ENCODE results near the gene ENTPD1. TPM values are rescaled to one million over a fixed set of nuclear protein-coding genes. Genes with fewer than 3 reads are reported as not detected.

The ENTPD1 gene
- total RNA-seq, 1 donor from 2014 or later: 20.4 TPM

GRCh38 chr10:95819620-95820329 is 63.8 kb downstream of the ENTPD1 start:
- intact Hi-C loops (cut with micrococcal nuclease): no loop called here

- intact Hi-C loops (cut with micrococcal nuclease): no loop called here
These were observed 64.4 kb downstream of the ENTPD1 start for GRCh38 chr10:95820363-95820762.

DNA sequence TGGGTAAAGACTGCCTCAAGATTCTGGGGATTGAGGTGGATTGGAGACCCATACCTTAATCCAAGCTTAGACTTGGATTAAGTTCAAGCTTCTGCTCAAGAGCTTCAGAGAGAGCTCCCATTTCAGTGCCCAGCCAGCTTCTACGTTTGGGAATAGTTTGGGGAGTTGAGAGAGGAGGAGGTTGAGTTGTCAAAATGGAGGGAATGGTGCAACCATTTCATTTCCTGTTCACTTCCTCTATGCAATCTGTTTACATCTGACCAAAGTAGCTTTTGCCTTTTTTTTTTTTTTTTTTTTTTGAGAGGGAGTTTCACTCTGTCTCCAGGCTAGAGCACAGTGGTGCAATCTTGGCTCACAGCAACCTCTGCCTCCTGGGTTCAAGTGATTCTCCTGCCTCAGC is 65.8 kb downstream of the ENTPD1 start:
- intact Hi-C loops (cut with micrococcal nuclease): loop anchor here (1.0 kb wide), 1 partner anchor 11 kb away; no protein-coding TSS in a partner anchor

DNA sequence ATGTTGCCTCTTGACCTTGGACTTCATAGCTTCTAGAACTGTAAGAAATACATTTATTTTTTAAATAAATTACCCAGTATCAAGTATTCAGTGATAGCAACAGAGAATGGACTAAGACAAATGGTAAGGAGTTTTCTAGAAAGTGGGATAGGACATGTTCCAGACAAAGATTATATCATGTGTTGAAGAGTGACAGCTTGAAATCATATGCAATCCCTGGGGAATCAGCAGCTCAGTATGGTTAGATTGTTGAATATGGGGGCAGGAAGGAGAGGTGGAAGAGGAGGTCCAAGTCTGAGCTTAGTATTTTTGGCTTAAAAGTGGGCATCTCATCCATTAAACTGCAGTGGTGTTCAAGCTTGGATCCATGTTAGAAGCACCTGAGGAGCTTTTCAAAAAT is 74.1 kb downstream of the ENTPD1 start:
- intact Hi-C loops (cut with micrococcal nuclease): no loop called here

DNA sequence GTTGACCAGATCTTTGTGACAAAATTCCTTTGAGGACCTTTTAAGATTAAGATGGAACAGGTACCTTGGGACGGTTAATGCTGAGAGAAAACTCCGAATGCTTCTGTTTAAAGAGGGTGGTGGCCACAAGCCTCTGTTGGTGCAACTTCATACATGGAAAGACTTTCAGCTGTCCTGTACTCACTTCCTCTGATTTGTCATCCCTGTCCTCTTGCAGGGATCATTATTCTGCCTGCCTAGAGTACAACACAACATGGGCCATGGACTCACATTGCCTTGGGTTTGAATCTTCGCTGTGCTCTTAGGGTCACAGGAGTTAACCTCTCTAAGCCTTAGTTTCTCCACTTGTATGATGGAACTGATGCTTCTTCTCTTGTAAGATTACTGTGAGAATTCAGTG is 75.1 kb downstream of the ENTPD1 start:
- intact Hi-C loops (cut with micrococcal nuclease): no loop called here

GRCh38 chr10:95831515-95831914 is 75.6 kb downstream of the ENTPD1 start:
- intact Hi-C loops (cut with micrococcal nuclease): no loop called here

DNA sequence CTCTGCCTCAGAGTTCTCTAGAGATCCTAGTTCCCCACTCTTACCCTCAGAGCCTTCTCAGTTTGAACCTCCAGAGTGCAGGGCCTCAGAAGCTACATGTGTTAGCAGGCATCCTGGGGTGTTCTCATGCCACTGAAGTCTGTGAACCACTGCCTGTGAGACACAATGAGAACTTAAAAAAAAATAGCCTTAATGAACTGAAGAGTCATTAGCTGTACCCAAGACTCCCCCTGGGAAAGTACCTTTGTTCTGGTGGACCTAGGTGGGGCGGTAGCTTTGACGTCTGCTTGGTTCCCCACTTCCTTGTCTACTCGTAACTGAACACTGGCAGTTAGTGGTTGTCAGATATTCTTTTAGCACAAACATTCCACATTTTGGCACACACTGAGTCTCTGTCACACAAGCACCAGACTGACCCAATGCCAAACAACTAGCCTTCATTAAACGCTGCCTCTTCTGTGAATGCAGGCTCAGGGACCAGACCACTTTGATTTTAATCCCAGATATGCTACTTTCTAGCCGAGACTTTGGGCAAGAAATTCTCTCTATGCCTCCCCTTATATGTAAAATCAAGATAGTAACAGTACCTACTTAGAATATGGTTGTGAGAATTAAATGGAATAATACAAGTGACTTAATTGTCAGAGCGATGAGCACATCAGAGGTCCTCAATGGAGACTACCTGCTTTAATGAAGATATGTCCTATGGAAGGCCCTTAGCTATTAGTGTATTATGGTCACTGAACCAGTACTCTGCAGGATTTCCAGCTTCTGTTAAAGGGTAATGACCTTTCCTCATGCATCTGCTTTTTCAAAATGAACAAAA is 76.5 kb downstream of the ENTPD1 start:
- intact Hi-C loops (cut with micrococcal nuclease): loop anchor here (1.0 to 2.0 kb wide), 7 partner anchors 9 to 298 kb away; partner anchors contain the start of gene ZNF518A

DNA sequence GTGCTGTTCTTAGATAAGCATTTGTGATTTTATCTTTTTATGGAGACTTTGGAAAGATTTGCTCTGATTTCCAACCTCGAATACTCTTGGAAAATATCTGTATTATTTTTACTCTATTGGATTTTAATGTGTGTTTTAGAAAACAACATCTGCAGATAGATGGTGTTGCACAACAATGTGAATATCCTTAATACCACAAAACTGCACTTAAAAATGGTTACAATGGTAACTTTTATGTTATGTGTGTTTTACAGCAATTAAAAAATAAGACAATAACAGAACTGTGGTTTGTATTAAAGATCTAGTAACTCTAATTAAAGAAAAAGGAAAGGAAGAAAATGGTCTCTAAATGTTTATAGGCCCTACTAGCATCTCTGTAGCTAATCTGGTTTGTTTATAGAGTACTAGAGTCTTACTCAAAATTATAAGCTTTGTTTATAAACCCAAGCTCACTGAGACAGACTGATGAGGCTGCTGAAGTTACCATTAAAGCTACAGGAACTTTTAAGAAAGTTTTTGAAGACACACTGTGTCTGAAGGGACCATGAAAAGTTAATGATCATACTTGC is 77.2 kb downstream of the ENTPD1 start:
- intact Hi-C loops (cut with micrococcal nuclease): loop anchor here (2.0 kb wide), 4 partner anchors 40 to 138 kb away; no protein-coding TSS in a partner anchor

GRCh38 chr10:95834406-95834805 is 78.4 kb downstream of the ENTPD1 start:
- intact Hi-C loops (cut with micrococcal nuclease): no loop called here

DNA sequence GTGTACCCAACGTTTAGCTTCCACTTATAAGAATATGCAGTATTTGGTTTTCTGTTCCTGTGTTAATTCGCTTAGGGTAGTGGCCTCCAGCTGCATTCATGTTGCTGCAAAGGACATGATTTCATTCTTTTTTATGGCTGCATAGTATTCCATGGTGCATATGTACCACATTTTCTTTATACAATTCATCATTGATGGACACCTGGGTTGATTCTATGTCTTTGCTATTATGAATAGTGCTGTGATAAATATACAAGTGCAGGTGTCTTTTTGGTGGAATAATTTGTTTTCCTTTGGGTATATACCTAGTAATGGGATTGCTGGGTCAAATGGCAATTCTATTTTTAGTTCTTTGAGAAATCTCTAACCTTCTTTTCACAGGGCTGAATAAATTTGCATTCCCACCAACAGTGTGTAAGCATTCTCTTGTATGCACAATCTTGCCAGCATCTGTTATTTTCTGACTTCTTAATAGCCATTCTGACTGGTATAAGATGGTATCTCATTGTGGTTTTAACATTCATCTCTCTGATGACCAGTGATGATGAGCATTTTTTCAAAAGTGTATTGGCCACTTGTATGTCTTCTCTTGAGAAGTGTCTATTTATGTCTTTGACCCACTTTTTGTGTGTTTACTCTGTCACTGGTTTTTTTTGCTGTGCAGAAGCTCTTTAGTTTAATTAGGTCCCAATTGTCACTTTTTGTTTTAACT is 79.3 kb downstream of the ENTPD1 start:
- intact Hi-C loops (cut with micrococcal nuclease): no loop called here

- intact Hi-C loops (cut with micrococcal nuclease): no loop called here
These were observed 79.9 kb downstream of the ENTPD1 start for GRCh38 chr10:95835911-95836310.

GRCh38 chr10:95836610-95837355 is 80.8 kb downstream of the ENTPD1 start:
- intact Hi-C loops (cut with micrococcal nuclease): no loop called here

DNA sequence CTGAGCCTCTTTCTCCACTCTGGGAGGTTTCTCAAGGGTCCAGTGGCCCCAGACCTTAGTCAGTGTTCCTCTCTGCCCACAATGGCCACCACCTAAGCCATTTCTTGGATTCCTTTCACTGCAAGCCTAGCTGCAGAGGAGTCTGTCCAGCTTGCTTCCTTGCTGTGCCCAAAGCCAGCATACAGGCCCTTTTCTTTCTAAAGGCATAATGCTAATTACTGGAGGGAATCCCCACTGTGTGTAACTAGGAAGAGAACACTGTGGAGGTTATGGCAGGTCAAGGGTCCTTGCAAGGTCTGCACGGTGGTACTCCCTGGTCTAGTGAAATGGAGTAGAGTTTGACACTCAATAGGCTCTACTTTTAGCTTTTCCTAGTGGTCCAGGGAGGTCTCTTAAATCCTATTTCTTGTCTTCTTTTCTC is 81.4 kb downstream of the ENTPD1 start:
- intact Hi-C loops (cut with micrococcal nuclease): no loop called here

GRCh38 chr10:95837783-95838182 is 81.8 kb downstream of the ENTPD1 start:
- intact Hi-C loops (cut with micrococcal nuclease): no loop called here

- intact Hi-C loops (cut with micrococcal nuclease): no loop called here
These were observed 84.2 kb downstream of the ENTPD1 start for GRCh38 chr10:95840121-95840520.

GRCh38 chr10:95840681-95841080 is 84.7 kb downstream of the ENTPD1 start:
- intact Hi-C loops (cut with micrococcal nuclease): loop anchor here (1.0 kb wide), 4 partner anchors 8 to 146 kb away; no protein-coding TSS in a partner anchor

DNA sequence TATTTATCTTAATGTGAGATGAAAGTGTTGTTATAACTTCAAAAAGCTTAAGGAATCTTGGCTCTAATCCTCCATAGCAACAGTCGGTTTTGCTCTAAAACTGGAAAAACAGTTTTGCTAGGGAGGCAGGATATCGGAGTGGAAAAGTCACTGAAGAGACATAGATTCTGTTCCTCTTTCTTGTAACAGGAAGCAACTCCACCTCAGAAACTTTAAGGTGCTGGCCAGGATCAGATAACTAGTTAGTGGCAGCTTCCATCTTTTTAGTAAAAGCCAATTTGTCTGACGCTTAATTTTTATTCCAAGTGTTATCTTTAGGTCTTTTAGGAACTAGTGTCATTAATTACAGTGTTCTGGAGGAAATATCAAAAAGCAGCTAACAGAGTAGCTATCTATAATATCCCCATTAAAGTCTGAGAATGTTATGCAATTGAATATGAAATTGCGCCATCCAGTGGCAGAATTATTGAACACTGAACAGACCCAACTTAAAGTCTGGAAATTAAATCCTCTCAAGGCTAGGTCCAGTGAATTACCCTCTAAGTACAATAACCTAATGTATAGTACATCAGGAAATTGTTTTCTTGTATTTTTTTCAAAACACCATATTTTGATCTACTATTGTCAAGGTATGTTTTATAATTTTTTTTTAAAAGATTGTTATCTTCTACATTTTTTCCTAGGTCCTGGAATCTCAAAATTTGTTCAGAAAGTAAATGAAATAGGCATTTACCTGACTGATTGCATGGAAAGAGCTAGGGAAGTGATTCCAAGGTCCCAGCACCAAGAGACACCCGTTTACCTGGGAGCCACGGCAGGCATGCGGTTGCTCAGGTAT is 85.9 kb downstream of the ENTPD1 start:
- intact Hi-C loops (cut with micrococcal nuclease): loop anchor here (1.0 kb wide), 4 partner anchors 10 to 148 kb away; no protein-coding TSS in a partner anchor

- intact Hi-C loops (cut with micrococcal nuclease): no loop called here
These were observed 89.4 kb downstream of the ENTPD1 start for GRCh38 chr10:95845411-95845810.

DNA sequence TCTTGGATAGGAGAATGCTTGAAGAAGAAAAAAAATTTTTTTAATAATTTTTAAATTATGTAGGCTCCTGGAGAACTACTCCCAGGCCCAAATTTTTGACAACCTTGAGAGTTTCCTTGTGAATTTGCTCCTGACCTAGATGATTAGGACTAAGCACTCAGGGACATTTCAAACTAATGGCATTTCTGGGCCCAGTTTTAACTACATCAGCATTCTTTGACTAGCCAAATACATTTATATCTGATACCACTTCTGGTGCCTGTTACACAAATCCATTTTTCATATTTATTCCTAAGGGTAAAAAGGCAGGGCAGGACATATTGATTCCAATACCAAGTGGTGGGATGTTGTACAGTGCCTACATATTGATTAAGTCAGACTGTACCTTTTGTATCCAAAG is 91.0 kb downstream of the ENTPD1 start:
- intact Hi-C loops (cut with micrococcal nuclease): no loop called here

- intact Hi-C loops (cut with micrococcal nuclease): no loop called here
These were observed 92.9 kb downstream of the ENTPD1 start for GRCh38 chr10:95848841-95849240.

Measured in T-helper 2 cell treated with Interferon-gamma antibody and Interleukin-4, amounts not matched to agents 100 ng/mL and 5 ng/mL, for 36 hours (primary cell).